SK-N-MC (cell line): Measurements from ENCODE around the gene TMEM132D.

Experiments used
- DNase-seq: peaks from one replicate; pipeline ENCODE4 v3.0.0-alpha.2; 2011; ENCODE audit warnings: low read depth, low spot score
- H3K27ac ChIP-seq: fragments of 200-600 bp; sonication (generic); 2 replicates; pipeline ENCODE4 v1.5.1; 2016; ENCODE audit warnings: mixed run types
- H3K36me3 ChIP-seq: fragments of 200-600 bp; sonication (generic); 2 replicates; pipeline ENCODE4 v1.6.1; 2017; ENCODE audit warnings: antibody characterized with exemption, low read length, mixed read lengths; ENCODE audit not compliant: insufficient read depth
- H3K4me3 ChIP-seq: fragments of 200-600 bp; sonication (generic); 2 replicates; pipeline ENCODE4 v1.5.1; 2016
- H3K9ac ChIP-seq: fragments of 200-600 bp; sonication (generic); 2 replicates; pipeline ENCODE4 v1.8.0; 2017; ENCODE audit warnings: mixed run types, mixed read lengths; ENCODE audit not compliant: insufficient read length
- H3K9me3 ChIP-seq: fragments of 200-600 bp; sonication (generic); 2 replicates; pipeline ENCODE4 v1.6.1; 2017; ENCODE audit warnings: low read depth, mild to moderate bottlenecking, antibody characterized with exemption, low read length, moderate library complexity, mixed read lengths
- EZH2 ChIP-seq: fragments of 200-600 bp; sonication (generic); IDR thresholded peaks from one replicate; pipeline ENCODE4 v1.6.1; 2017; ENCODE audit warnings: antibody characterized with exemption
- FOXP2 ChIP-seq: optimal IDR thresholded peaks from 2 replicates; pipeline ENCODE3; 2011; ENCODE audit warnings: mild to moderate bottlenecking, moderate library complexity; ENCODE audit not compliant: insufficient read depth; ENCODE audit errors: extremely low read length, control extremely low read depth
- POLR2AphosphoS5 ChIP-seq: IDR thresholded peaks from 2 replicates; pipeline ENCODE4 v1.6.1; 2012; ENCODE audit warnings: mild to moderate bottlenecking, low read depth, low read length, borderline replicate concordance

Gene TMEM132D

DNA sequence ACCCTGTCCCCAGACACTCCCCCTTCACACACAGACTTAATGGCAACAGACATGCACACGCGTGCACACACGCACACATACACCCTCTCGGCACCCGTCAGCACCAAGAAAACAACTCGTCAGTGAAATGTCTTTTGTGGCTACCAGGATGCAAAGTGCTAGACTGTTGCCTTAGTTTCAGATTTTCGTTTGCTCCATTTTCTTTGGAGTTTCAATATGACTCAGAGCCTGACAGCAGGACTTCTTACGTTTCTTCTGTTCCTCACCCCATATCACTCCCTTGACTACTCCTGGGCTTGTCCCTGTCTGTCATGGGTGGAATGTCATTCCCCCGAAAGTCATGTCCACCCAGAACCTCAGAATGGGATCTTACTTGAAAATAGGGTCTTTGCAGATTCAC is 867.7 kb downstream of the TMEM132D start:
- Histone ChIP-seq H3K27ac (no peak overlapping the region), H3K36me3 (no peaks in the 10 kb centered on the region), H3K9me3 (no peaks in the 10 kb centered on the region), H3K9ac (no peak overlapping the region), H3K4me3 (no peak overlapping the region)
- DNase-seq, result no peak
- TF ChIP-seq FOXP2, result no peak
- no peak for TF ChIP-seq POLR2AphosphoS5
- TF ChIP-seq EZH2, result no peak

DNA sequence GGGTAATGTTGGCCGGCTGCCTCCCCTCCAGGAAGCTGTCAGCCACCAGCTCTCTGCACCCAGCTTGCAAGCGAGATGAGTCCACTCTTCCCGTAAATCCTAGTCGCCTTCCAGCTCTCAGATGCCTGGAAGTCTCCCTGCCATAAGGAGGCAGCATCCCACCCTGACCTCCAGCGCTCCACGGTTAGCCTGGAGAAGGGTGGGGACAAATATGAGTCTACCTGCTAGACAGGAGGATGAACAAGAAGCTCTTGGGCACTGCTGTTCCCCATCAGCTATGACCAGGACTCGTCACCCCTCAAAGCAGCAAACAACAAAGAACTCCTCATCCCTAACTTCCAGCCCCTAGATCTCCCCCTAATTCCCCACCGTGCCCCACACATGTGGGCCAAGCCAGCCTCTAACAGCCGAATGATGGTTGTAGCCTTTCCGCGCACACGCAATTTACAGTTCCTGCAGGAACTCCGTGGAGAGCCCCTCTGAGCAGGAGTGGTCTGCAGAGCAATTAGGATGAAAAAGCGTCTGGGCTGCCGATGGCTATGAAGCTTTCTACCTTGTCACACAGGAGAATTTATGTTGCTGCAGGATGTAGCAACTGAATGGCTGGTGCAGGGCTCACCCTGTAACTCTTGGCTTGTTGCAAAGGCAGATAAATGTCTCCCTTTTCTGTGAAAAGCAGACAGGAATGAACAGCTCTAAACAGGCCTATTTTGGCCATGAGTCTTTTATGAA is 869.1 kb downstream of the TMEM132D start:
- Histone ChIP-seq H3K27ac (no peak overlapping the region), H3K9ac (no peak overlapping the region), H3K36me3 (no peaks in the 10 kb centered on the region), H3K4me3 (no peak overlapping the region), H3K9me3 (no peaks in the 10 kb centered on the region)
- no peak for TF ChIP-seq POLR2AphosphoS5
- TF ChIP-seq FOXP2, result no peak
- TF ChIP-seq EZH2, result no peak
- no peak for DNase-seq

DNA sequence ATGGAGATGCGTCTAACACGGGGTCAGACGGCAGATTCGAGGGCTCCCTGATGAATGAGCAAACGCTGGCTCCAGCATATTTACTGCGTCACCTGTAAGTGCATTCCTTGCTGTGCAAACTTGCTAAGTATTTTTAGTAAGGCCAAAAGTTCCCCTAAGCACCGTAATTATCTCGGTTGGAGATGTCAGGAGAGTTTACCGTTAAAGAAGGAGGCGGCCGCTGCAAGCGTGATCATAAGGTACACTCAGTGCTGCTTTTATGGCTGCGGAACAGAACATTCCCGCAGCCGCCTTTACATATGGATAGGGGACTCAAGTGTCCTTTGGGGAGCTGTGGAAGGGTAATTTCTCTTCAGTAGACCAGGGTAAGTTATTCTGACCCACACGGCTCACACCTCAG is 875.0 kb downstream of the TMEM132D start:
- Histone ChIP-seq H3K27ac (no peak overlapping the region), H3K4me3 (no peak overlapping the region), H3K9me3 (no peaks in the 10 kb centered on the region), H3K9ac (no peak overlapping the region), H3K36me3 (no peaks in the 10 kb centered on the region)
- TF ChIP-seq EZH2 (no peak), POLR2AphosphoS5 (no peak), FOXP2 (no peak)
- no peak for DNase-seq

DNA sequence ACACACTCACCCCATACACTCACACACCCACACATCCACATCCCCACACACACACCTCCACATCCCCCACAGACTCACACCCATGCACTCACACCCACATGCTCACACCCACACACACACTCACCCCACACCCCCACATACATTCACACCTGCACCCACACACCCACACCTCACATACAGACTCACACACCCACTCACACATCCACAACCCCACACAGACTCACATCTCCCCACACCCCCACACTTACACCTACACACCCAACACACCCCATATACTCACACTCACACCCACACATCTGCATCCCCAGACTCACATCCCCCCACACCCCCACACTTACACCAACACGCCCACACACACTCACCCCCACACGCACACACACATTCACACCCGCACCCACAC is 878.8 kb downstream of the TMEM132D start:
- no peak overlapping the region for H3K4me3 ChIP-seq
- no peaks in the 10 kb centered on the region for H3K9me3 ChIP-seq
- DNase-seq, result no peak
- TF ChIP-seq FOXP2 (no peak), EZH2 (no peak), POLR2AphosphoS5 (no peak)
- H3K36me3 ChIP-seq, result no peaks in the 10 kb centered on the region
- no peak overlapping the region for H3K27ac ChIP-seq
- no peak overlapping the region for H3K9ac ChIP-seq
